ENCODE data around the gene TMEM202. TPM values are rescaled to one million over a fixed set of nuclear protein-coding genes. Genes with fewer than 3 reads are reported as not detected.
"Not testable (repeated sequence)": the region's sequence is repeated elsewhere in the genome, so short reads cannot be mapped to it uniquely, and the experiment has no call there.

Gene TMEM202
- total RNA-seq, 1 experiment from 2014 or later, result not detected

- Histone ChIP-seq H4K20me1 (ENCODE audit: insufficient read depth) (no peaks in the 10 kb centered on the region), H3K9me2 (ENCODE audit: insufficient read depth) (no peaks in the 10 kb centered on the region), H3K4me2 (no peak overlapping the region), H3F3A (ENCODE audit: insufficient read depth, low read depth) (no peaks in the 10 kb centered on the region), H3K4me1 (replicated peaks; ENCODE audit: insufficient read depth) (no peaks in the 10 kb centered on the region), H3K27ac (no peak overlapping the region), H3K4me3 (no peak overlapping the region), H3K36me3 (ENCODE audit: low read depth) (no peaks in the 10 kb centered on the region), H2AFZ (no peak overlapping the region), H3K9me3 (ENCODE audit: insufficient read depth, low read depth) (no peaks in the 10 kb centered on the region), H3K27me3 (ENCODE audit: insufficient read depth, low read depth) (peaks cover 81% of the 10 kb centered on the region), H3K79me2 (ENCODE audit: low read depth) (no peaks in the 10 kb centered on the region)
- no TSS peak for BruUV-seq (replicated peaks)
- intact Hi-C loops (cut with micrococcal nuclease; ENCODE audit: unreplicated experiment), result no loop called here
- ChIA-PET POLR2A (ENCODE audit: unreplicated experiment) (no interaction called here), CTCF (no interaction called here)
- no peak for DNase-seq
- TF ChIP-seq, protein P1, sequence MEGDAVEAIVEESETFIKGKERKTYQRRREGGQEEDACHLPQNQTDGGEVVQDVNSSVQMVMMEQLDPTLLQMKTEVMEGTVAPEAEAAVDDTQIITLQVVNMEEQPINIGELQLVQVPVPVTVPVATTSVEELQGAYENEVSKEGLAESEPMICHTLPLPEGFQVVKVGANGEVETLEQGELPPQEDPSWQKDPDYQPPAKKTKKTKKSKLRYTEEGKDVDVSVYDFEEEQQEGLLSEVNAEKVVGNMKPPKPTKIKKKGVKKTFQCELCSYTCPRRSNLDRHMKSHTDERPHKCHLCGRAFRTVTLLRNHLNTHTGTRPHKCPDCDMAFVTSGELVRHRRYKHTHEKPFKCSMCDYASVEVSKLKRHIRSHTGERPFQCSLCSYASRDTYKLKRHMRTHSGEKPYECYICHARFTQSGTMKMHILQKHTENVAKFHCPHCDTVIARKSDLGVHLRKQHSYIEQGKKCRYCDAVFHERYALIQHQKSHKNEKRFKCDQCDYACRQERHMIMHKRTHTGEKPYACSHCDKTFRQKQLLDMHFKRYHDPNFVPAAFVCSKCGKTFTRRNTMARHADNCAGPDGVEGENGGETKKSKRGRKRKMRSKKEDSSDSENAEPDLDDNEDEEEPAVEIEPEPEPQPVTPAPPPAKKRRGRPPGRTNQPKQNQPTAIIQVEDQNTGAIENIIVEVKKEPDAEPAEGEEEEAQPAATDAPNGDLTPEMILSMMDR (conservative IDR thresholded peaks at IDR 0.05), result no peak
- TF ChIP-seq EZH2 (IDR thresholded peaks at IDR 0.05; ENCODE audit: low read depth), result no peak
These were observed 8.8 kb downstream of the TMEM202 start for GRCh38 chr15:72406936-72407335.

- intact Hi-C loops (cut with micrococcal nuclease; ENCODE audit: unreplicated experiment), result no loop called here
- Histone ChIP-seq H3K4me2 (no peak overlapping the region), H3K27ac (no peak overlapping the region), H4K20me1 (ENCODE audit: insufficient read depth) (no peaks in the 10 kb centered on the region), H3K4me3 (no peak overlapping the region), H3K9me2 (ENCODE audit: insufficient read depth) (no peaks in the 10 kb centered on the region), H3F3A (ENCODE audit: insufficient read depth, low read depth) (no peaks in the 10 kb centered on the region), H3K79me2 (ENCODE audit: low read depth) (no peaks in the 10 kb centered on the region), H3K36me3 (ENCODE audit: low read depth) (no peaks in the 10 kb centered on the region), H3K27me3 (ENCODE audit: insufficient read depth, low read depth) (peaks cover 70% of the 10 kb centered on the region), H3K9me3 (ENCODE audit: insufficient read depth, low read depth) (no peaks in the 10 kb centered on the region), H3K4me1 (replicated peaks; ENCODE audit: insufficient read depth) (no peaks in the 10 kb centered on the region), H2AFZ (no peak overlapping the region)
- BruUV-seq (replicated peaks), result no TSS peak
- POLR2A ChIA-PET (ENCODE audit: unreplicated experiment), result no interaction called here
- CTCF ChIA-PET, result no interaction called here
- TF ChIP-seq, protein P1 (conservative IDR thresholded peaks at IDR 0.05), result no peak
- no peak for TF ChIP-seq EZH2 (IDR thresholded peaks at IDR 0.05; ENCODE audit: low read depth)
- no peak for DNase-seq
These were observed 13.0 kb downstream of the TMEM202 start for GRCh38 chr15:72411111-72411510.

GRCh38 chr15:72411544-72411943, 13.4 kb downstream of the TMEM202 start:
- H3K79me2 ChIP-seq (ENCODE audit: low read depth), result no peaks in the 10 kb centered on the region
- BruUV-seq (replicated peaks), result no TSS peak
- DNase-seq, result no peak

GRCh38 chr15:72413337-72413736, 15.2 kb downstream of the TMEM202 start:
- H3K27ac ChIP-seq; H3K36me3 ChIP-seq (ENCODE audit: low read depth); H4K20me1 ChIP-seq (ENCODE audit: insufficient read depth); H3K4me3 ChIP-seq; H3K79me2 ChIP-seq (ENCODE audit: low read depth); CTCF ChIA-PET; POLR2A ChIA-PET (ENCODE audit: unreplicated experiment); H3K4me1 ChIP-seq (replicated peaks; ENCODE audit: insufficient read depth); H3K9me3 ChIP-seq (ENCODE audit: insufficient read depth, low read depth); BruUV-seq (replicated peaks); H3K9me2 ChIP-seq (ENCODE audit: insufficient read depth); DNase-seq; intact Hi-C loops (cut with micrococcal nuclease; ENCODE audit: unreplicated experiment); H3F3A ChIP-seq (ENCODE audit: insufficient read depth, low read depth); H3K4me2 ChIP-seq; H2AFZ ChIP-seq: not testable (repeated sequence)
- H3K27me3 ChIP-seq (ENCODE audit: insufficient read depth, low read depth), result peaks cover 47% of the 10 kb centered on the region

More at GRCh38 chr15:72411544-72411943, 13.4 kb downstream of the TMEM202 start:
- no peaks in the 10 kb centered on the region for H3K36me3 ChIP-seq (ENCODE audit: low read depth)
- H3K4me3 ChIP-seq, result no peak overlapping the region
- TF ChIP-seq, protein P1 (conservative IDR thresholded peaks at IDR 0.05), result no peak
- TF ChIP-seq EZH2 (IDR thresholded peaks at IDR 0.05; ENCODE audit: low read depth), result no peak
- no peak overlapping the region for H2AFZ ChIP-seq
- CTCF ChIA-PET, result no interaction called here
- H3K9me2 ChIP-seq (ENCODE audit: insufficient read depth), result no peaks in the 10 kb centered on the region
- H3K4me2 ChIP-seq, result no peak overlapping the region
- H3K27me3 ChIP-seq (ENCODE audit: insufficient read depth, low read depth), result peaks cover 65% of the 10 kb centered on the region
- no peak overlapping the region for H3K27ac ChIP-seq
- intact Hi-C loops (cut with micrococcal nuclease; ENCODE audit: unreplicated experiment), result no loop called here
- H4K20me1 ChIP-seq (ENCODE audit: insufficient read depth), result no peaks in the 10 kb centered on the region
- no peaks in the 10 kb centered on the region for H3K4me1 ChIP-seq (replicated peaks; ENCODE audit: insufficient read depth)
- H3K9me3 ChIP-seq (ENCODE audit: insufficient read depth, low read depth), result no peaks in the 10 kb centered on the region
- POLR2A ChIA-PET (ENCODE audit: unreplicated experiment), result no interaction called here
- no peaks in the 10 kb centered on the region for H3F3A ChIP-seq (ENCODE audit: insufficient read depth, low read depth)
